ENCODE results near the gene SUN1.

SUN1 gene

DNA sequence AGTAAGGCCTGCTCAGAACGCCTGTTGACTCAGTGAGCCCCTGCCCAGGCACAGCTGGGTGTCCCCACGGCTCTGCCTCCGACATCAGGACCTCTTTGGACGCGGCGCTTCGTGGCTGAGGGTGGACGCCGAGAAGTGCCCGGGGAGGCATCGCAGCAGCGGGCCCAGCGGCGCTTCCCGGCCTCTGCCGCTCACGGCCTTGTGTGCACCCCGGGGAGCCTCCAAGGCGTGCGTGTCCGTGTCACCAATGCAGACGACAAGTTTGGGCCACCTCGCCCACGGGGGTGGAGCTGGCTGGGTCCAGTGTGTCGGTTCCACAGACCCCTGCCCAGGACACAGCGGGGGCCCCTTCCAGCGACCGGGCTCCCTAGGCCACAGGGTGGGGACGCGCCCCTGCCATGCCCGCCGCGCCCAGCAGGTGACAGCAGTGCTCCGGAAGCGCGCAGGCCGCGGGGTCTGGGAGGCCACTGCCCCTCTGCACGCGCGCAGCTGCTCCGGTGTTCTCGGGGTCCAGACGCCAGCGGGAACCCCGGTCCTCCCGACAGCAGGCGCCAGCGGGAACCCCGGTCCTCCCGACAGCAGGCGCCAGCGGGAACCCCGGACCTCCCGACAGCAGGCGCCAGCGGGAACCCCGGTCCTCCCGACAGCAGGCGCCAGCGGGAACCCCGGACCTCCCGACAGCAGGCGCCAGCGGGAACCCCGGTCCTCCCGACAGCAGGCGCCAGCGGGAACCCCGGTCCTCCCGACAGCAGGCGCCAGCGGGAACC, 76.5 kb downstream of the SUN1 start:
- peak; percentile 69 for DNase-seq

- peak; percentile 51 for DNase-seq
Measured at GRCh38 chr7:909358-910329, 77.4 kb downstream of the SUN1 start.

DNA sequence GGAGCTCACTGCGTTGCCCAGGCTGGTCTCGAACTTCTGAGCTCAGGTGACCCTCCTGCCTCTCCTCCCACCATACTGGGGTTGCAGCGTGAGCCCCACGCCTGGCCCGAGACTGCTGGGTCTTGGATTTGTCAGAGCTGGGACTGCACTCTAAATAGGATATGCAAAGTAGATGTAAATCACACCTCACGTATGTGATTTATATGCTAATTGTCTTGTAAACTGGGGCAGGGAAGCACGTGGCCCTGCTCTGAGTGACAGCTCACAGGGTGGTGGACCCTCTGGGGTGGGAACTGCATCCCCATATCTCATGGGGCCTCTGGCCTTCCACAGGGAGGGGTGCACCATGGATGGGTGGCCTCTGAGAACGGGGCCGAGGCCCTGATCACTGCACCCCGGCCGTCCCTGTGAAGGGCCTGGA, 78.2 kb downstream of the SUN1 start:
- no peak for DNase-seq

DNA sequence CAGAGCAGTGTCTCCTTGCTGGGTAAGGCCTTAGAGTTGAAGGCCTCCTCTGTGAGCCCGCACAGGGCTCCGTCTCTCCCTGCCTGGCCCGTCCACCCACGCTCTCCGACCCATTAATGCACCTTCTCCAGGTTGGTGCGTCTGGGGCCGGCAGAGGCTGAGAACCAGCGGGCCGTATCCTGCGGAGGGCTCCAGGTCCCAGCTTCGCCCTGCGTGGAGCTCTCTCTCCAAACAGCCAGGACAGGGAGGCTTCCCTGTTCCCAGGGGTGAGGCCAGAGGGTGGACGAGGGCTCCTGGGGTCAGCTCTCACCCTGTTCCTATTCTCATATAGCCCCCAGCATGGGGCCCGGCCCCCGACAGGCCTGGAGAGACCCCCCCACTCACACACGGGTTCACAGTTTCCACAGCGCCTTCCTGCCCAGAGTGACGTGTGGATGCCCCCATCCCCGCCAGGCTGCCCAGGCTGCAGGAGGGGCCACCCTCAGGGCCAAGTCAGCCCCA, 78.7 kb downstream of the SUN1 start:
- no peak for DNase-seq

DNA sequence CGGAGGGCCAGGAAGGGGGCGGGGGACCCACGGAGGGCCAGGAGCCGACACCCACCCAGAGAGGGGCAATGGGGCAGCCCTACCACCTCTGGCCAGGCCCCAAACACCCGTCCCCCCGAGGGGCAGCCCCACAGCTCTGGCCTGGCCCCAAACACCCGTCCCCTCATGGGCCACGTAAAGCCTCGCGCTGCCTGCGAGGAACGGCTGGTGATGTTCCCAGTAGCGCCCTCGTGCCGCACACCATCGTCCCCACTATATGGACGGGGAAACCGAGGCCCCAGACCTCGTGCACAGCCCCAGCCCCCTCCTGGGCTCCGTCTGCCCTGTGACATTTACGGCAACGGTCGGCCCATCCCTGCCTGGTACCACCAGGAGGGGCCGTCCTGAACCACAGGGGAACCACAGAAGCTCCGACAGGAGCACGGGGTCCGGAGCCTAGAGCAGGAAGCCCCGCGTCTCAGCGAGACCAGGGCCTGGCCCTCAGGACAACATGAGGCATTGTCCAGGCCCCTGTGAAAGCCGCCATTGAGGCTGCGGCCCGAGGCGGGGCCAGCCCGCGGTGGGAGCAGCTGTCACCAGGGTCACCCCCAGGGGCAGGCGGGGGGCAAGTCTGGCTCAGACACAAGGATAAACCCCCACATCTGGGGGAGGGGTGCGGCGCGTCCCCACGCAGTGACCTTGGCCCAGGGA, 79.7 kb downstream of the SUN1 start:
- DNase-seq, result no peak

DNA sequence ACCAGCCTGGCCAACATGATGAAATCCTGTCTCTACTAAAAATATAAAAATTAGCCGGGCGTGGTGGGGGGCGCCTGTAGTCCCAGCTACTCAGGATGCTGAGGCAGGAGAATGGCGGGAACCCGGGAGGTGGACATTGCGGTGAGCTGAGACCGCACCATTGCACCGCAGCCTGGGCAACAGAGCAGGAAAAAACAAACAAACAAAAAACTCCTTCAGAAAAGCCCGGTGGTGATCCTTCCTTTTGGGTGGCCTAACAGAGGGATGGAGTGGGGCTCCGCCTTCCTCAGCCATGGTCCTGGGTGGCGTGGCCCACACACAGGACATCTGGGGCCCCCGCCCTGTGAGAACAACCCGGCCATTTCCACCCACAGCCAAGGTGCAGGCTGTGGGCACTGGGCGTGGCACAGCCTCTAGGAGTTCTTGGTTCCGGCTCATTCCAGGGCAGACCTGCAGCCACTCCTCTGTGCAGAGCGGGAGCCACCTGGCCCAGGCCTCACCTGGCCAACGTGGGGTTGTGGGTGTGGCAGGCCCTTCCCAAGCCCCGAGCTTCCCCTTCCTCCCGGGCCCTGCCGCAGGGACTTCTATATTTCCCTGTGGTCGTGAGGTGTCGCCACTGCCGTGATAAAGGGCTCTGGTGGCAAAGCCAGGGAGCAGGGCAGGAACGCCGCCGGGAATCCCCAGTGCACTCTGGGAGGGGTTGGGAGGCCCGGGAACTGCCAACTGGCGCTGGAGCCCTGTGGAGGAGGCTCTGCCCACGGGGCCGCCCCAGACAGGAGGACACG, 81.7 kb downstream of the SUN1 start:
- no peak for DNase-seq

DNA sequence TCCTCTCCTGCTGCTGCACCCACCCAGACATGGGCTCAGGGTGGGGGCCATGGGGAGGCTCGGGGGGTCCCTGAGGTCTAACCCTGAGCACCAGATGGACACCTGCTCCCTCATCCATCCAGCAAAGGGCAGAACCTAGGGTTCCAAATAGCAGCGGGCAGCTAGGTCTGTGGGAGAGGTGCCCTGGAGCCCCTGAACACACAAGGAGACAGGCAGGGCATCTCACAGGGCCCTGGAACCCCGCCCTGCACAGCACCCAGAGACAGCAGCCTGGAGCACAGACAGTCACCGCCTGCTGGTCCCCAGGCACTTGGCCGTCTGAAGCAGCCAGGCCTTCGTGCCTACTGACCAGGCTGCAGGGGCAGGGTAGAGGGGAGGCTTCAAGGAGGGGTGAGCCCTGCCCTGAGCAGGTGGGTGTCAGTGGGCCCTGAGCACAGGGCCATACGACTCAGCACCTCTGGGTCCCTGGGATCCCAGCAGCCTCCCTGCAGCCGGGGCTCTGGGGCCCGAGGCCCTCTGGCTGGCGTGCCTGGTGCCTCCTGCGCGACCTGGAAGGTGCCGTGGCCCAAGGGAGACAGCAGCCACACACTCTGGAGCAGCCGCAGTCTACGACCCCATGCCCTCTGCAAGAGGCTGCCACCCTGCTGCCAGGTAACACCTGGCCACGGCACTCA, 82.4 kb downstream of the SUN1 start:
- no peak for DNase-seq

GRCh38 chr7:915291-916218, 83.3 kb downstream of the SUN1 start:
- no peak for DNase-seq

DNA sequence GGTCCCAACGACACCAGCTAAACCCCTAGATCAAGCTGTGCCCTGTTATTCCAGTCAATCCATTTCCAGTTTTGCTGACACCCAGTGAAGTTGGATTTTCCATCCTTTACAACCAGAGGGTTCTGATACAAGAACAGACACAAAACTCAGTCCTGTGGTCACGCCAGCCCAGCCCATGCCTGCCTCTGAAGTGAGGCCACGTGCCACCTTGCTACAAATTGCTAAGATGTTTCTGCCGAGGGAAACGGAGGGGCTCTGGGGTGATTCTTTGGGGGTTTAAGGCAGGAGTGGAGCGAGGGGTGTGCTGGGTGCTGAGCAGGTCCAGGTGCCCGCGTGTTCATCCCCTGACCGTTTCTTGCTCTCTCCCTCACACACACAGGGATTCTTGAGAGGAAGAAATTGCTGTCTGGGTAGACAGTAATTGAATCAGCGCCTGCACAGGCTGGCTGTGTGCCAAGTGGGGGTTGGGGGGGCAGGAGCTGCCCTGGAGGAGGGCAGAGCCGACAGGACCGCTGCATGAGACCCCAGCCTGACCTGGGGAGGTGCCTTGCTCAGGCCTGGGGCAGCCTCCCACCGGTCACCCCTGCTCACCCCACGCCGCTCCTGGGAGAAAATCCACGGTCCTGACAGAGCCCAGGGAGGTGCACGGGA, 84.1 kb downstream of the SUN1 start:
- DNase-seq, result no peak

DNA sequence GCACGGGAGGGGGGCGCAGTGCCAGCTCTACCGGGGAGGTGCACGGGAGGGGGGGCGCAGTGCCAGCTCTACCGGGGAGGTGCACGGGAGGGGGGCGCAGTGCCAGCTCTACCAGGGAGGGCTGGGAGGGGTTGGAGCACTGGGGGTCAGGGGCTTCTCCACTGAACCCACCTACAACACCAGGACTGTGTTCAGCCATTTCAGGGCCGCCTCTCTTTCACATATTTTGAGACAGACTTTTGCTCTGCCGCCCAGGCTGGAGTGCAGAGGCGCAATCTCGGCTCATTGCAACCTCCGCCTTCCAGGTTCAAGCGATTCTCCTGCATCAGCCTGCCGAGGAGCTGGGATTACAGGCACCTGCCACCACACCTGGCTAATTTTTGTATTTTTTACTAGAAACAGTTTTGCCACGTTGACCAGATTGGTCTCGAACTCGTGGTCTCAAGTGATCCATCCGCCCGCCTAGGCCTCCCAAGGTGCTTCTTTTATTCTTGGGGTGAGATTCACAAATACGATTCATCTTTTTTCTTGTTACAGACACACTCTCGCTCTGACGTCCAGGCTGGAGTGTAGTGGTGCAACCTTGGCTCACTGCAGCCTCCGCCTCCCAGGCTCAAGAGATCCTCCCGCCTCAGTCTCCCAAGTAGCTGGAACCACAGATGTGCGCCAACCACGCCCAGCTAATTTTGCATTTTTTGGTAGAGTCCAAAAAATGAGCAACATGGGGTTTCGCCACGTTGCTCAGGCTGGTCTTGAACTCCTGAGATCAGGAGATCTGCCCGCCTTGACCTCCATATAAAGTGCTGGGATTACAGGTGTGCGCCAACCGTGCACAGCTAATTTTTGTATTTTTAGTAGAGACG, 85.2 kb downstream of the SUN1 start:
- no peak for DNase-seq

GRCh38 chr7:918118-918425, 85.8 kb downstream of the SUN1 start:
- DNase-seq, result no peak

- DNase-seq, result no peak
Measured at GRCh38 chr7:918441-919113, 86.3 kb downstream of the SUN1 start.

- DNase-seq, result no peak
Measured at GRCh38 chr7:919114-919442, 86.8 kb downstream of the SUN1 start.

DNA sequence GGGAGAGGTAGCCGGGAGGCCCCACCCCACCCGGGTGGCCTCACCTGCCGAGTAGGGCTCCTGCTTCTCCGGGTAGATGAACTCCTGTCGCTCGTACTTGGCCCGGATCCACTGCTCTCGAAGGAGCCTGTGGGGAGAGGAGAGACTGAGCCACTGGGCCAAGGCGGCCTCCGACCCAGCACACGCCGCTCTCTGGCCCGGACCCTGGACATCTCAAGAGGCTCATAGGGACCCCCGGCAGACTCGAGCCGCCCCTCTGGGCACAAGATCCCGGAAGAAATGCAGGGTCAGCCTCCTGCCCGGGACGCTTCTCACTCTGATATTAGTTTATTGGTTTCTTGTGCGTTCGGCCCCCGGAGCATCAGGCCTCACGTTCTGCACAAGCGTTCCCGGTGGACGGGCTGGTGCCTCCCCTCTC, 87.7 kb downstream of the SUN1 start:
- no peak for DNase-seq

- no peak for DNase-seq
Measured at GRCh38 chr7:920351-921070, 88.2 kb downstream of the SUN1 start.

DNA sequence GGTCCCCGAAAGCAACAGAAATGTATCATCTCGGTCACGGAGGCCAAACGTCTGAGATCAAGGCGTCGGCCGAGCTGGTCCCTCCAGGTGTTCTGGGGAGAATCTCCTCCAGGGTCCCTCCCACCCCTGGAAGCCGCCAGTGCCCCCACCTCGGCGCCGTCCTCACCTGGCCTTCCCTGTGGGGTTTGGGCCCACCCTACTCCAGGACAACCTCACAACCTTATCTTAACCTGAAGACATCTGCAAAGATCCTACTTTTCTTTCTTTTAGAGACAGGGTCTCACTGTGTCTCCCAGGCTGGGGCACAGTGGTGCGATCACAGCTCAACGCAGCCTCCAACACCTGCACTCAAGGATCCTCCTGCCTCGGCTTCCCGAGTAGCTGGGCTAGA, 88.8 kb downstream of the SUN1 start:
- no peak for DNase-seq

DNA sequence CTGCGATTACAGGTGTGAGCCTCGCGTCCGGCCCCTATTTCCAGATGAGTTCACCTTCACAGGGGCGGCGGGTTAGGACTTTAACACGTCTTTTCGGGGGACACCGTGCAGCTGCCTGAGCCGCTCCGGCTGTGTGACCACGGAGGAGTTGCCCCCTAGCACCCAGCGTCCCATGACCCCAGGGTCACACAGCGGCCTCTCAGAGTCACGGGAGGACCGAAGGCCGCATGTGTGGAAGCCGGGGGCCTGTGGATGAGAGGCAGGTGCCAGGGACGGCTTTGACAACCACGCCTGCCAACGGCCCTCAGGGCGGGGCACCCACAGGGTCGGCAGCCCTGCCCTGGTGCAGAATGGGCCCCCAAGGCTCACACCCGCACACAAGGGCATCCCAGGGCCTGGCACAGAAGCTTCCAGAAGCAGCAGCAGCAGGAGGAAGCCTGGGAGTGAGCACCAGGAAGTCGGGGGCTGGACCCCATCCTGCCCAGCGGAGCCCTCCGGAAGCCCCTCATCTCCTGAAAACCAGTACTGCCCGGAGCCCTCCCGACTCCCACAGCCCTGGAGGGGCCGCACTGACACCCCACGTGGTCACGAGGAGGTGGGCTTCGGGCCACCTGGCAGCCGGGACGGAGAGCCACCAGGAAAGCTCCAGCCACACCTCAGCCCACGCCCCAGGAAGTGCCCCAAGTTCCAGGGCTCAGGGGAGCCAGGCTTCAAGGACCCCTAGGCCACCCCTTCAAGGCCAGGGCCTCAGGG, 89.5 kb downstream of the SUN1 start:
- peak; percentile 34 for DNase-seq

Data from CD4-positive, alpha-beta T cell treated with Interleukin-17A for 1 hour (primary cell).